GM18508 (cell line): ENCODE measurements around the gene DLG2.
"Not testable (repeated sequence)": the region's sequence is repeated elsewhere in the genome, so short reads cannot be mapped to it uniquely, and the experiment has no call there.

ENCODE experiments used
- ATAC-seq: cut with Tn5 transposase; IDR thresholded peaks from one replicate; pipeline ENCODE4 v1.9.1; 2021; ENCODE audit warnings: moderate number of reproducible peaks; ENCODE audit not compliant: insufficient read depth, unreplicated experiment

DLG2 gene

DNA sequence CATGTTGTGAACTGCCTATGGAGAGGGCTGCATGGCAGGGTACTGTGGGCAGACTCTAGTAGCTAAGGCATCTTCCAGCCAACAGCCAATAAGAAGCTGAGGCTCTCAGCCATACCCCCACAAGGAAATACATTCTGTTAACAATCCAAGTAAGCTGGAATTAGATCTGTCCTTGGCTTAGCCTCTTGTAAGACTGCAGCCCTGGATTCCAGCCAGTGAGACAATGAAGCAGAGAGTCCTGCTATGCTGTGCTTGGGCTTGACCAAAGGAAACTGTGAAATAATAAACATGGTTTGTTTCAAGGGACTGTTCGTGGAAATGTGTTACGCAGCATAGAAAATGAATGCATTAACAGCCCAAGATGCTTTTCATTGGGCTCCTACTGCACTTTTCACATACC, 1243.6 kb downstream of the DLG2 start:
- no peak for ATAC-seq

GRCh38 chr11:84381666-84382065, 1245.5 kb downstream of the DLG2 start:
- no peak for ATAC-seq

DNA sequence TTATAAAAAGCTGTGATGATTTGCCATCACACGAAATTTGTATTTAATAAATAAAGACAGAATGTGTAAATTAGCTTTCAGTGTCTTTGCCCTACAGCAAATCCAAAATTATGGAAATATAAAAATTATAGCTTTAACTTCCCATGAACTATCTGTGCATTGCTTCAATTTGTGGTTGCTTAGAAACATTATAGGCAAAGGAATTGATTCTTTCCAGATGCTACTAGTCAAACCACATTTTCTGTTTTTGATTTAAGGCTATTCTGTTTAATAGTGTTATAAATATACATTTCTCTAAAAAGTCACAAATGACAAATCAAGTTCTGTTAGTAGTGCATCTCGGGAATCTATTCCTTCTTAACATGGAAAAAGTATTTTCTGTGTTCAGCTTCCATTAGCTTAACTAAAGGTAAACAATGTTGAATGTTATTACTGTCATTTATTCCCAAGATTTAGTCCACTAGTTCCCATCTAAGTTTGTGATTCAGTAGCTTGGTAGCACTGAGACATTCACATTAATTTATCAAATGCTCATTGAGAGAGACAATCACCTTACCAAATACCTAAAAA, 1254.7 kb downstream of the DLG2 start:
- ATAC-seq, result no peak

DNA sequence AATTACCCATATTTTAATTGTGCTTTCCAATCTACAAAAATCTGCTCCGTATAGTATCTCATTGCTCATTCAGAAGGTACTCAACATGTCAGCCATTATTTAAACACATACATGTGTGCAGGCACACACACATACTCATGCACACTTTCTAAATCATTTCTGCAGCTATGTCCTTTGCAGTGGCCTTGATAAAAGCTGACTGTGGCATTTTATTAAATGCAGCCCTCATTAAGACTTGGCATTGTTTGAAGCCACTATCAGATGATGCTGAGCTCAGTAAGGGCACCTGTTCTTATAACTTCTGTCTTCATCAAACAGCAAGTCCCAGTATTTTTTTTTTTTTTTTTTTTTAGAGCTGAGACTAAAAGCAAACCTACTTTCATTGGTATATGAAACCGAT, 1269.1 kb downstream of the DLG2 start:
- ATAC-seq, result no peak

- no peak for ATAC-seq
Observed at GRCh38 chr11:84355911-84356310, 1271.2 kb downstream of the DLG2 start.

- no peak for ATAC-seq
Observed at GRCh38 chr11:84345597-84345996, 1281.5 kb downstream of the DLG2 start.

DNA sequence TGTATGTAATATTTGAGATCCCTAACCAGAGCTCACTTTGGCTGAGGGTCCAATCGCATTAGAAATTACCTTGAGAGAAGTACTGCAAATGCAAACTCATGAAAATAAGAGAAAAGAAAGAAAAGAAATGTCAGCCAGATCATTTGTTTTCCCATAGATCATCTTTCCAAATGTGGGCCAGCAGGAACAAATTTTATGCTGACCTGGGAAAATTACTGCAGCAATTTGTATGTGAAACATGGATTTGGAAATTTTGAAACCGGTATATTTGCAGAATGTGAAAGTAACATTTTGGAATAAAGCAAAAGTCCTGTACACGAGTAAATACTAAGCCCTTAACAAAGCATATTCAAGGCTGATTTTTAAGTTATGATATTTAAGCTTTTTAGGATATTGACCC, 1282.1 kb downstream of the DLG2 start:
- no peak for ATAC-seq

DNA sequence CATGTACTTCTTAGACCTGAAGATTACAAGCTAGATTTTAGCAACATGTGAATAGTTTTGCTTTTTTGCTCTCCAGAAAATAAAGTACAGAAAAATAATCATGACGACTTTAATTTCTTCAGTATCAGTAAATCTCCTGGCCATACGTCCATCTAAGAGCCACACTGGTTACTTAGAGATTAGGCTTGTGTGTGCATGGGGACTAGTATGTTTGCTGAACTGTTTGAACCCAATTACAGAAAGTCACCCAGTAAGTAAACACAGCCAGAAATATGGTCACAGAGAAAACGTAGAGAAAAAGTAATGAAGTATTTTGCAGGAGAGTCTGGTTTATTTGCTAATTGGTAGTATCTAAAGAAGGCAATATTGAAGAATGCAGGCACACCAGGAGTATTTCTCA, 1287.3 kb downstream of the DLG2 start:
- ATAC-seq, result no peak

GRCh38 chr11:84333221-84333620, 1293.9 kb downstream of the DLG2 start:
- no peak for ATAC-seq

GRCh38 chr11:84322211-84322610, 1304.9 kb downstream of the DLG2 start:
- ATAC-seq, result no peak

DNA sequence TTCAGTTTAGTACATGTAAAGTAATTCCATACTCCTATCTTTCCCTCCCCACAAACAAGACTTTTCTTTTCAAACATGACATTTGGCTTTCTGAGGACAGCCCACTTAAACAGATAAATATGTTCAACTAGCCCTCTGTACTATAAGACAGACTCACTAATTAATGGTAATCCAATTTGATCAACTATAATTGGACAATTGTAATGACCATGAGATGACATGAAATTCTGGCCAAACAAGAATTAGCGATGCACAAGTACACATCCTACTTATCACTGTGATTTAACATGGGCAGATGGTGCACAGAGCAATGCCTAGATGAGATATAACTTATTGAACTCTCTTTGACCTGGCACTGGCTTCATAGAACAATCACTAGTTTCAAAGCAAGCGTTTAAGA, 1307.3 kb downstream of the DLG2 start:
- ATAC-seq, result no peak

- ATAC-seq, result no peak
Observed at GRCh38 chr11:84316866-84317555, 1310.1 kb downstream of the DLG2 start.

DNA sequence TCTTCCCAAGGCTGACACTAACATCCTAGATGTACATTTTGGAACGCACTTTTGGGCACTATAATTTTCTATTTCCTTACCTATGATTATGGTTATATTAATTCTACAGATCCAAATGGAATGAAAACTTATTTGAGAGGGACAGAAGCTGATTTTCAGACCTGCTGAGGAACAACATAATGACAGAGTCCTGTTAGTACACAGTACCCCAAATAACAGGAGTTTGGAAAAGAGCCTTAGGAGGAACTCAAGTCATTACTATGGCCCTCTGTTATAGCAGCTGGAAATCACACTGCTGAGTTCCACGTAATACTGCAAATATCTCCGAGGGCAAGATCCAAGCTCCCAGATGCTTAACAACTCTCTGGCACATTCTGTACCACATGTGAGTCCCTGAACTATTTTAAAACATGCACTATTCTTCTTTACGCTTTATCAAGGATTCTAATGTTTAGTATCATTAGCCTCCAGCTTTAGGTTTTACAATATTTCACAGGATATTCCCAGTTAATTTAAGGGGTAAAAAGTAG, 1313.2 kb downstream of the DLG2 start:
- ATAC-seq, result no peak

DNA sequence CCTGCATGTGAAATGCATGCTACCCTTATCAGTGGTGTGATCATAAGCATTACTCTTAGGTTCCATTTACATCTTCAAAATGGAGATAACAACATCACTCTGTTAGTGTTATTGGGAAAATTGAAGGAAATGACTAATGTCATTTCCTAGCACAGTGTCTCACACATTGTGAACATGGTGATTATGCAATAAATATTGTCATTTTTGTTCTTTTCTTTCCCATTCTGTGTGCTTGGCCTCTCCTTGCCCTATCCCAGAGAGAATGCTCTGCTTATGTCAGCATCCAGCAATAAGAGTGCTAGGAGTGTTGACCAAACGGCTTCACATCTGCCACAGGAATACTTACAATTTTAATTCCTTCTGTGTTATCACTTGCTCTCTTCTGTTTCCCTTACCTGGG, 1316.9 kb downstream of the DLG2 start:
- ATAC-seq, result no peak

GRCh38 chr11:84308491-84308890, 1318.7 kb downstream of the DLG2 start:
- ATAC-seq, result not testable (repeated sequence)

- no peak for ATAC-seq
Observed at GRCh38 chr11:84300092-84300491, 1327.1 kb downstream of the DLG2 start.

DNA sequence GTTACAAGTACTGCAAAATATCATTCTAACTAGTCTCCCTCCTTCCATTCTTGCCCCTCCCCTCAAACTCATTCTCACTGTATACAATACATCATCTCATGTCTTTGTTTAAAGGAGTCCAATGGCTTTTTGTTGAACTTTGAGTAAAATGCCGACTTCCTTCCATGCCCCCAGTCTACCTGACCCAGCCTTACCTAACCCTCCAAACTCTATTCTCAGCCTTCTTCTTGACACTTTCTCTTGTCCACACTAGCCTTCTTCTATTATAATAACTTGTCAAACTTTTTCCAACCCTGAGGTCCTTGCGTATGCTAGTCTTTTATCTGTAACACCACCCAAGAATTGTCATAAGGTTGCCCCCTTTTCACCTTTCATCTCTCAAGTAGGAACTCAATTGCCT, 1329.6 kb downstream of the DLG2 start:
- no peak for ATAC-seq

DNA sequence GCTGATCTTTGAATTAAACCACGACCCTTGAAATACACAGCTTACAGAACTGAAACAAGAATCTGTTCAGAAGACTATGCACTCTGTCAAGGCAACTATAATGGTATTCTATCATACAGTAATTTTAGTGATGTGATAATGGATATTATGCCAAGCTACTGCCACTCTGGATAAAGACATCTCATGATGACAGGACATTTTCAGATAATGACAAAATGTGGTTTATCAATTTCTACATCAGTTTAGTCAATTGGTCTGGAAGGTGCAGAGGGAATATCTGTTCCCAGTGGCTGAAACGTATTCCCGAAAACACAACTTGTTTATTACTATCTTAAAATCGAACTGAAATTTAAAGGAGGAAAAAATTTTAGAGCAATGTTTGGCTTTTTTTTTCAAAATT, 1331.3 kb downstream of the DLG2 start:
- ATAC-seq, result no peak

DNA sequence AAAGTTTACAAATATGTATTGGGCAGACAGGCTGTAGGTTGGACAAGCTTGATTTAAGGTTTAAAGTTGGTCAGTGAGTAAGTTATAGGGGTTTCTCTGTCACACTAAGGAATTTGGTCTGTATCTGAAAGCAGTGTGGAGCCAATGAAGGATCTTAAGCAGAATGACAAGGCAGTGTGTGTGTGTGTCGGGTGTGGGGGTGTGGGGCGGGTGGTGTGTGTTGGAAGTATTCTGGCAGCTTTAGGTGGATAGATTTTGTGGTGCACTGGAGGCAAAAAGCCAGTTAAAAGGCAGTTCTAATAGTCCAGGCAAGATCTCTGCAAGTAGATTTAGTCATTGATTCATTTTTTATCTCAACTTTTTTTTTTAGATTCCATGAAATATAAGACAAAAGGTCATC, 1334.2 kb downstream of the DLG2 start:
- ATAC-seq, result no peak

DNA sequence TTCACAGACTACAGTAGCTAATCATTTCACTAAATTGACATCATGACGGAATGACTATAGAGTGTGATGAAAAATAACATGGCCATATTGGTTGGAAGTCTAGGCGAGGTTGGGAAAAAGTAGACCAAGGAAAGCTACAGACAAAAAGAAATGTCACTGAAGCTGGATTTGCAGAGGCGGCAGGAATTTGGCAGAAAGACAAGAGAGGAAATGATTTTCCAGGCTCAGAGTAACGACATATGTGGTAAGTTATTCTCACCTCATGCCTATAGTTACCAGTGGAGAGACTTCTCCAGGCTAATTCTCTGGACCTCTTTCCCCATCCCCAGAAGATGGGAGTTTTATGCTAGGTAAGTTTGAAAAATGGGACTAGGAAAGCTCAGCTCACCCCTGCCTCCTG, 1335.1 kb downstream of the DLG2 start:
- ATAC-seq, result no peak

- ATAC-seq, result no peak
Observed at GRCh38 chr11:84290647-84291046, 1336.5 kb downstream of the DLG2 start.

DNA sequence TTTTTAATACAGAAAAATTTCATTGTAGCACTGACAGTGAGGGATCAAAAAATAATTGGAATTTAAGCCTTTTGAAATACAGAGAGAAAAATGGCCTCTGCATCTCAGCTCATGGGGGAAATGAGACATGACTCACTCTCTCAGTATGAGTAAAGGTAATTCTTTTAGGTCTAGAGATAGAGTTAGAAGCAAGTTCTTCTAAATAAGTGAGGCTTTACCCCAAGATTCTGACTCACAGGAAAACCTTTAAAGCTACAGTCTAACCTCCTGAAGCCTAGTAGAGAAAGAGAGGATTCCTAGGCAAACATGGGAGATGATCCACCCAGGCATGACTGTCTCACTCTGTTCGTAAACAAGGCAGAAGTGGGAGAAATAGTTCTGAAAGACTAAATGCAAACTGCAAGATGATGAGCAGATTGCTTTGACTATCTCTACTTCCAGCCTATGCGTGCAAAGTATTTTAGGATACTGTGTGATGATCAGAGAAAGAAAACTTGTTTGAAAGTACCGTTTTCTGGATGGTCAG, 1337.7 kb downstream of the DLG2 start:
- peak; percentile 99 for ATAC-seq
